BJ (cell line): ENCODE data around the gene CMSS1. TPM values are rescaled to one million over a fixed set of nuclear protein-coding genes. Genes with fewer than 3 reads are reported as not detected.

ENCODE experiments used
- CTCF ChIA-PET: fragments of 350-600 bp; formaldehyde crosslinking; extraction: SDS; loops from one replicate; lab custom pipeline; 2021; ENCODE audit warnings: antibody characterized with exemption, inconsistent platforms; lab: Yijun Ruan, JAX
- POLR2A ChIA-PET: fragments of 300-600 bp; sonication (Branson Sonifier 250); formaldehyde crosslinking; extraction: SDS; loops from one replicate; lab custom pipeline; 2021; ENCODE audit warnings: antibody characterized with exemption; lab: Charles Lee
- DNase-seq: peaks from one replicate; pipeline ENCODE4 v3.0.0-alpha.2; 2011; ENCODE audit warnings: low read depth
- H3K27me3 ChIP-seq: 2 replicates; pipeline ENCODE4 v1.6.0; 2011; ENCODE audit warnings: low read length; ENCODE audit not compliant: control insufficient read depth, insufficient read depth
- H3K36me3 ChIP-seq: 2 replicates; pipeline ENCODE4 v1.5.1; 2011; ENCODE audit warnings: low read length; ENCODE audit not compliant: control insufficient read depth, insufficient read depth
- H3K4me3 ChIP-seq: 2 replicates; pipeline ENCODE4 v1.5.1; 2011; ENCODE audit warnings: low read depth, mild to moderate bottlenecking, control low read depth, low read length
- CTCF ChIP-seq: IDR thresholded peaks from 2 replicates; pipeline ENCODE4 v1.5.1; 2011; ENCODE audit warnings: low read depth, mild to moderate bottlenecking, control low read depth, inconsistent platforms, low read length, moderate library complexity; ENCODE audit not compliant: insufficient read depth
- polyA plus RNA-seq: library from polyadenylated mRNA; depleted of rRNA; stranded (reverse); fragments of >200 nt; gene quantifications from 2 replicates; pipeline ENCODE4 v1.2.3, GENCODE V29; 2011

CMSS1 gene
- polyA plus RNA-seq, 1 experiment, result 6.7 TPM

DNA sequence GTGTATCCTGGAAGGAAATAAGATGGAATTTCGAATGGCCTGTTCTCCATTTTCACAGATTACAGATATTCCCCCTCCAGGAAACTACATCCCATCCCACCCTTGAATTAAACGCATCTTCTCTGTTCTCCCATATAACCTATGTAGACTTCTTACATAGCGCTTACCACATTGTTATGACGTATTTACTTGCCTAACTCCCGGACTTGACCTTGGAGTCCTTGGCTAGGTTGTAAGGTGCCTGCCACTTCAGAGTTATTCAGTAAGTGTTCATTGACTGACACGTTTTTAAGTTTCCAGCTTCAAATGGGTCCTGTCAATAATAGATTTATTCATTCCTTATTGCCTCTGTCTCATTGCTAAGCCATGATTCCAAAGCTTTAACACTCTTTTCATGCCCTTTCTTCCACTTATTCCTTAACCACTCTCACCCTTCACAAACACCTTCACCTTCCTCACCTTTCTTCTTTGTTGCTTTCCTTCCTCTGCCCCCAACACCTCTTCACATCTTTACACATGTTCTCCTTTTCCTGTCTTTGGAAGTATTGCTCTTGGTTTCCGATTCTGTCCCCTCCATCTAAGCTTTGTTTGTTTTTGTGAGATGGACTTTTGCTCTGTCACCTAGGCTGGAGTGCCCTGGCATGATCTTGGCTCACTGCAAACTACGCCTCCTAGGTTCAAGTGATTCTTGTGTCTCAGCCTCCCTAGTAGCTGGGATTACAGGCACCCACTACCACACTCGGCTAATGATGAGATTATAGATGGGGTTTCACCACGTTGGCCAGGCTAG, 138.3 kb downstream of the CMSS1 start:
- TF ChIP-seq CTCF, result no peak
- ChIA-PET CTCF (interaction anchor here (0.8 to 0.9 kb wide), 2 partner anchors 12 to 28 kb away, joined by 3 read pairs; no protein-coding TSS in a partner anchor), POLR2A (no interaction called here)
- H3K27me3 ChIP-seq, result no peaks in the 10 kb centered on the region
- no peak overlapping the region for H3K4me3 ChIP-seq
- DNase-seq, result no peak
- no peaks in the 10 kb centered on the region for H3K36me3 ChIP-seq

GRCh38 chr3:99957151-99957796, 139.6 kb downstream of the CMSS1 start:
- POLR2A ChIA-PET, result no interaction called here

GRCh38 chr3:99958222-99958912, 140.7 kb downstream of the CMSS1 start:
- H3K36me3 ChIP-seq, result no peaks in the 10 kb centered on the region
- no peaks in the 10 kb centered on the region for H3K27me3 ChIP-seq
- DNase-seq, result no peak
- CTCF ChIA-PET, result no interaction called here
- TF ChIP-seq CTCF, result no peak
- no peak overlapping the region for H3K4me3 ChIP-seq
- POLR2A ChIA-PET, result no interaction called here

More at GRCh38 chr3:99957151-99957796, 139.6 kb downstream of the CMSS1 start:
- no peak for DNase-seq
- H3K27me3 ChIP-seq, result no peaks in the 10 kb centered on the region
- no peak overlapping the region for H3K4me3 ChIP-seq
- no peaks in the 10 kb centered on the region for H3K36me3 ChIP-seq
- CTCF ChIA-PET, result interaction anchor here (0.6 to 0.9 kb wide), 3 partner anchors 10 to 305 kb away, joined by 3 read pairs; no protein-coding TSS in a partner anchor
- TF ChIP-seq CTCF, result no peak

DNA sequence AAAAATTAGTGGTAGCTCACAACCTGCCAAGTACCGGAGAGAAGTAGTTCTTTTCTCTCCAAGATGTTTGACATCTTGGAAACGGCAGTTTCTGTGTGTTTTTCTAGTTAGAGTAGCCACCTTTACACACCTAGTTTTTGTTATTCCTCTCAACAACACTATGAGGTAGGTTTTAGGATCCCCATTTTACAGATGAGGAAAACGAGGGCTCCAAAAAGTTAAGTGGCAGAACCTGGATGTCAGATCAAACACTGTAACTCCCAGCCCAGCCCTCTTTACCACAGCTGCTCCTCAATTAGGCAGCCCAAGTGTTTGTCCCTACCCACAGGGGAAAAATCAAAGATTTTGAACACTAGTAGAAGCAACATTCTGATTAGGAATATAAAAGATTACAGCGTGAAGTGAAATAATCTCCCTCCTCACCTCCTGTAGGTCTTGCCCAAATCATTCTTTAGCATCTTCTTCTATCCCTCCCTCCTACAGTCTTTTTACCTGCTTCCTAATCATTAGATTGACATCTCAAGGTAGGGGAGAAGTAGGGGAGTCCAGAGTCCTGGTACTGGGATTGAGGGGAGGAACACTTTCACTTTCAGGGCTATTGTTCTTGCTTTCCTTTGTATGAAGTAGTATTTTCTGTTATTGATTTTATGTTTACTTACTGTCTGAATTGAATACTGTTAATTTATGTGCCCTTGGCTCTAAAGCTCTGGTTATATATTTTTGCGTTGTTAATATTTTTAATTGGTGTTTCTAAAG, 142.6 kb downstream of the CMSS1 start:
- TF ChIP-seq CTCF, result no peak
- POLR2A ChIA-PET, result no interaction called here

More for the DNA sequence above, 142.6 kb downstream of the CMSS1 start:
- Histone ChIP-seq H3K4me3 (no peak overlapping the region), H3K27me3 (no peaks in the 10 kb centered on the region), H3K36me3 (no peaks in the 10 kb centered on the region)
- CTCF ChIA-PET, result interaction anchor here (0.7 to 1.3 kb wide), 2 partner anchors 90 to 96 kb away, joined by 3 read pairs; no protein-coding TSS in a partner anchor
- DNase-seq, result no peak
